ENCODE results near the gene CLCN4. TPM values are rescaled to one million over a fixed set of nuclear protein-coding genes. Genes with fewer than 3 reads are reported as not detected.

The CLCN4 gene
- total RNA-seq, result 0.84 TPM

DNA sequence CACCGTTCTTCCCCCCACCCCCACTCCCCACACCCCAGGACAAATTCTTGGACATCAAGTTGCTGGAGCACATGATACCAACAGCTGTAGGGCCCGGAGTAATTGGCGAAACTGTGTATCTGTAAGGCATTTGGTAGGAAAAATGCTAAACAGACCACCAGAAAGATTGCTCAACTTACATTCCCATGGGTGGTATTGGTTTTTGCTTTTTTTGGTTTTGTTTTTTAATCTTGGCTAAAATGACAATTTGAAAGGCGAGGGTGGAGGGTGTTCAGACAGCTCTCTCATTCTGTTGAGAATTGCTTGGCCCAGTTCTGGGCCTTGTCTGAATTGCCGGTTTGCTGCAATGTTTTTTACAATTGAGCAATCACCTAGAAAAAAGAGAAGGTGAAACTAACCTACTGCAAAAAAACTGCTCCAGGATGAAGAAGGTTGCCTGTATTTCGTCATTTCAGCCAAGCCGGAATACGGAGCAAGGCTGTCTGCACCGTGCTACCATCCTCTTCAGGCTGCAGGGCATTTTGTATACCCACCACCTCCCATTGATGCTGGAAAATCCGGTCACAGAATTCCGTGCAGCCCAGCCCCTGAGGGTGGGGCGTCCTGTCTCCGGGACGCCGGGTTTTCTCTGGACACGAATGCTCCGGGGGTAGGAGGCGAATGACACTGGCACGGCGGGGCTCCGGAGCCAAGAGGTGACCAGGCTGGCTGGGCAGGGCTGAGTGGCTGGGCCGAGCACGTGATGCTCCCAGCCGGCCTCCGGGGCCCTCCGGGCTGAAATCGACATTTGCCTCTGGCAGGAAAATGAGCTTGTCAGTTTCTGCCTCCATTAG lies at the start of gene CLCN4:
Gene CLCN4 (plus strand): TSS at position 777 of the 833 bp plus-strand sequence. CDS start 28,058 bp downstream, outside the sequence.
- Histone ChIP-seq H3K27me3 (ENCODE audit: insufficient read depth, low read length) (peaks cover 27% of the 10 kb centered on the region), H3K4me1 (ENCODE audit: insufficient read depth, low read length) (peaks cover 13% of the 10 kb centered on the region), H3K4me3 (ENCODE audit: low read length) (peak within 1 kb of the TSS; percentile 35), H3K9me3 (ENCODE audit: low read depth, low read length) (no peaks in the 10 kb centered on the region)

DNA sequence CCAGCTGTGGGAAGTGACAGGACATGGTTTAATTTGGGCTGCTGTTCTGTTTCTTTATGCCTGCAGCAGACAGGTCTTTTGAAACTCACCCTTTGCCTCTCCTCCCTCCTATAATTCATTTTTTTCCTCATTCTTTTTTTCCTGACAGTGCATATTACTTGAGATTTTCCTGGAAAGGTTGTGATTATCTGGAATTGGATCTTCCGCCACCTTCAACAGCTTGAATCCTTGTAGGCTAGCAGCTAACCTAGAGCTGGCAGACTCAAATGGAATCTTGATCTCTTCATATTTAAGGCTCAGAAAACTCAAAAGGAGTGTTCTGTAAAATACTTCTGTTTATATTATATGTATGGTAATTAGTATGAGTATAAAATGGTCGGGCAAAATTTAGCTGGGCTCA lies 49.3 kb upstream of the CLCN4 start:
- Histone ChIP-seq H3K4me1 (ENCODE audit: insufficient read depth, low read length) (peaks cover 47% of the 10 kb centered on the region), H3K4me3 (ENCODE audit: low read length) (no peak overlapping the region)

DNA sequence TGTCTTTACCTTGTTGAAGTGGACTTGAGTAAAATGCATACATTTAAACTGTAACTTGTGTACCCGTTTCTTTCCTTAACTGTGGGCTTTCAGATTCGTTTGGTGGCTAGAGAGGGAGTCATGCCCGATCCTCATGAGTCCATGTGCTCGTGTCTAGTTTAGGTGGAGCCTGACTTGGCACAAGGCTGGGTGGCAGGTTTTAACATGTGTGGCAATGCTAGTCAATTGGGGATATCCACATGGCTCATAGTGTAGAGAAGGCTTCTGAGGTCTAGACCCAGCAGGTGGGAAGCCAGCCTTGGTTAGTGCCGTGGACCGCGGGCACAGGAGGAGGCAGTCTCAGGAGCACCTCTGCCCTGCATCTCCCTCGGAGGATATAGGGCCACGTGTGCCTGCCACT lies 48.5 kb upstream of the CLCN4 start:
- Histone ChIP-seq H3K4me1 (ENCODE audit: insufficient read depth, low read length) (peaks cover 47% of the 10 kb centered on the region), H3K4me3 (ENCODE audit: low read length) (no peak overlapping the region), H3K27me3 (ENCODE audit: insufficient read depth, low read length) (no peaks in the 10 kb centered on the region), H3K9me3 (ENCODE audit: low read depth, low read length) (no peaks in the 10 kb centered on the region)

More for the DNA sequence above, 49.3 kb upstream of the CLCN4 start:
- no peaks in the 10 kb centered on the region for H3K9me3 ChIP-seq (ENCODE audit: low read depth, low read length)
- H3K27me3 ChIP-seq (ENCODE audit: insufficient read depth, low read length), result no peaks in the 10 kb centered on the region

DNA sequence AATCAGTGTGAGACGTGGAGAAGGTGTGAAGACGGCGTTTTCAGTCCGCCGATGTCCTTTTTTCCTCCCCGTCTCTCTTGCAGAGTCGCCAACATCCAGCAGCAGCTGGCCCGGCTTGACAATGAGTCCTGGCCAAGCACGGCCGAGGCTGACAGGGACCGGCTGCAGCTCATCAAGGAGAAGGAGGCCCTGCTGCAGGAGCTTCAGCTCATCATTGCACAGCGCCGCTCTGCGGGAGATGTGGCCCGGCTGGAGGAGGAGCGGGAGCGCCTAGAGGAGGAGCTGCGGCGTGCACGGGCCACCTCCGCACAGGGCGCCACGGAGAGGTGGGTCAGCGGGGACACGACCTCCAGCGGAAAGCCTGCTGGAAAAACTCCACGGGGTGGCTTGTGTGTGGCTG lies 47.1 kb upstream of the CLCN4 start:
- Histone ChIP-seq H3K4me1 (ENCODE audit: insufficient read depth, low read length) (peaks cover 47% of the 10 kb centered on the region), H3K27me3 (ENCODE audit: insufficient read depth, low read length) (no peaks in the 10 kb centered on the region), H3K4me3 (ENCODE audit: low read length) (no peak overlapping the region), H3K9me3 (ENCODE audit: low read depth, low read length) (no peaks in the 10 kb centered on the region)

DNA sequence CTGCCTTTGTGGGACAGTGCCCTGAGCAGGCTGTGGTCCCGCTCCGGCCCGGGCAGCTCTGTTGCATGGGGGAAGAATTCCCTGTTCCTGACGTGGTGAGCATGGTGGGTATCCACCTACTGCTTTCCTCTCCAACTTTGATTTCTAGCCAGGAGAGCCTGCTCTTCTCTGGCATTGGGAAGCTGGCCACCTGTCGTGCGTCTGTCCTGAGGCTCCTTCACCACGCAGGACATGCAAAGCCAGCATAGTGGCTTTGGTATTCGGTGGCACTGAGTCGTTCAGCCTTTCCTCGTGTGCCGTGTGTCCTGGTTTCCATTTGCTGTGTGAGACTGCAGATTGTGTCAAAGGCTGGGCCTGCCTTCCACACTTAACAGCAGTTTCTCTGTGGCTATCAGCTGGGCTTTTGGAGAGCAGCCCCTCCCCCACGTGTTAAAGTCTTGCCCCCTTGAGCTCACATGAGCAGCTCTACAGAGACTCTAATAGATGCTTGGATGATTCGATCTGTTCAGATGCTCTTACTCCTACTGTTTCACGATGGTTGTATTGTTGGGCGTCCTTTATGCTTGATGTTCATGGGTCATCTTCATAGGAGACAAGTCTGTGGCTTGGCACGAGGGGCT lies 46.3 kb upstream of the CLCN4 start:
- Histone ChIP-seq H3K4me1 (ENCODE audit: insufficient read depth, low read length) (peaks cover 44% of the 10 kb centered on the region), H3K27me3 (ENCODE audit: insufficient read depth, low read length) (no peaks in the 10 kb centered on the region), H3K4me3 (ENCODE audit: low read length) (no peak overlapping the region), H3K9me3 (ENCODE audit: low read depth, low read length) (no peaks in the 10 kb centered on the region)

DNA sequence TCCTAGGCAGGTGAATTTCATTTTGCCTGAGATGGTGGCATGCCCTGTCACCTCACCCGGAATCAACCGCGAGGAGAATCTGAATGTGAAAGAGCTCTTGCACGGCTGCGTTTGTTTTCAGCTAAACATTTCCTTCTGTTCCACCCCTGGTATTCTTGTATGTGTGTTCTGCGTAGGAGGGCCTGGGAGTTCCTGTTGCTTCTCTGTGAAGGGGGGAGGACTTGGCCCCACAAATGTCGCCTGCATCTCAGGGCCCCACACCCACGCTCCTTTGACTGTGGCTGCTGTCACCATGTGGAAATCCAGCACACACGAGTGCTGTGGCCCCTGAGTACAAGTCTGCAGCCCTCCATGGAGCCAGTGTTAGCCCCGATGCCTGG lies 45.8 kb upstream of the CLCN4 start:
- Histone ChIP-seq H3K27me3 (ENCODE audit: insufficient read depth, low read length) (no peaks in the 10 kb centered on the region), H3K9me3 (ENCODE audit: low read depth, low read length) (no peaks in the 10 kb centered on the region), H3K4me1 (ENCODE audit: insufficient read depth, low read length) (peaks cover 44% of the 10 kb centered on the region), H3K4me3 (ENCODE audit: low read length) (no peak overlapping the region)

DNA sequence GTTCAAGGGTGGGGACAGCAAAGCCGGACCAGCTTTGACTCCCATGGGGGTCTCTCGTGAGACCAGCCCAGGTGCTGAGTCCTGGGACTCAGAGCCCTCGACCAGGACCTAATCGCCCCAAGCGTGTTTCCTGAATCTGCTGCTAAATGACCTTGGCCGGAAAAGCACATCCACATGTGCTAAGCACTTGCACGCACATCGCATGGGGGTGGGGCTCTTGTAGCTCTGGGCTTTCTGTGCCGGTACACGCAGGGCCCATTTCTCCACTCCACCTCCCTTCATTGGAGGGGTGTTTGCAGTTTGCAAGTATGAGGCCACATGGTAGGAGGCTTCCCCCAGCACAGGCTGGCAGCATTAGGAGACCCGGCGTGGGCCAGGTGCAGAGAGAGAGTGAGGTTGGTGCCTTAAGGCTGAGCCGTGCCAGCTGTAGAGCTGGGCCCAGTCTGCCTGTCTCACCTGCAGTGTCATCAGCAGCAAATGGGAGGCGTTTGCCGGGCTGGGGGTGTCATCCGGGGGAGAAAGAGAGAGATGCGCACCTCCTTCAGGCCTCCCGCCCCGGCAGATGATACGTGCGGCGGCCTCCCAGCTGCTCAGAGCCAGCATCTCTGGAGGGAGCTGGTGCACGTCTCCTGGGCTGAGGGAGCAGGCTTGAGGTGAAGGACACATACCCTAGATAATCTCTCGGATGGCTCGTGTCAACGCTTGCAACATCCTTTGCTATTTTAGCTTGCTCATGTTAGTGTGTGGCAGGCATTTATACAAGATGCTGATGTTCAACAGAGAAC lies 45.2 kb upstream of the CLCN4 start:
- peaks cover 44% of the 10 kb centered on the region for H3K4me1 ChIP-seq (ENCODE audit: insufficient read depth, low read length)
- no peak overlapping the region for H3K4me3 ChIP-seq (ENCODE audit: low read length)
- no peaks in the 10 kb centered on the region for H3K27me3 ChIP-seq (ENCODE audit: insufficient read depth, low read length)
- H3K9me3 ChIP-seq (ENCODE audit: low read depth, low read length), result no peaks in the 10 kb centered on the region

DNA sequence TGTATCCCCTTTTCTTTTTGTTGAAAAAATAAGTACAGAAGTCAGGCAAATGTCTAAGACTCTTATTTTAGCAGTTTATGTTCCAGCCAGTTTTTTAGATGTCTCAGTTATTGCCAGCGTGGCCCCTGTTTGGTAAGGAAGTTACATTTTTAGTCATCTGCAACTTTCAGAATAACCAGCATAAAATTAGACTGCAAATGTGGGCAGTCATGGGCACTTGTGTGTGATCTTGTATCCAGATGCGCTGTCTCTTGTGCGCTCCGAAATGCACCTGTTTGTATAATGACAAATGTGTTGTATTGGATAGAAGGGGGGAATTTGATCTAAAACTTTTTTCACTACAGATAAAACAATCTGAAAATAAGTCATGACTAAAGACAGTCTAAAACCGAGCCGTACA lies 44.3 kb upstream of the CLCN4 start:
- Histone ChIP-seq H3K4me3 (ENCODE audit: low read length) (no peak overlapping the region), H3K4me1 (ENCODE audit: insufficient read depth, low read length) (peaks cover 41% of the 10 kb centered on the region), H3K9me3 (ENCODE audit: low read depth, low read length) (no peaks in the 10 kb centered on the region), H3K27me3 (ENCODE audit: insufficient read depth, low read length) (no peaks in the 10 kb centered on the region)

DNA sequence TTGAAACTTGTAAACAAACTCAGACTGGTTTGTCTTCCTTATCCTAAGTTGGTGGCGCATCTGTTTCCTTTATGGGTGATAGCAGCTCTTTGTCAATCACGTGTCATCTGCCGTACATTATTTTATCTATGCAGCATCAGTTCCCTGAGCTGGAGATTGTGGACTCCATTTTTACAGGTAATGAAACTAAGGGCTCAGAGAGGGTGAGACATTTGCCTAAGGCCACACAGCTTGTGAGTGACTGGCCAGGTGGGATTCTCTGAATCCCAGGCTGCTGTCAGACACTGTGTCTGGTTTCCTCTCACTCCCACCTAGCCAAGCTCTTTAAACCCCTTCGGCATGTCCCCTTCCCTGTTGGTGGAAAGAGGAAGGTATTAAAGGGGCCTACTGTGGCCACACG lies 41.7 kb upstream of the CLCN4 start:
- Histone ChIP-seq H3K4me3 (ENCODE audit: low read length) (no peak overlapping the region), H3K9me3 (ENCODE audit: low read depth, low read length) (no peaks in the 10 kb centered on the region), H3K4me1 (ENCODE audit: insufficient read depth, low read length) (peaks cover 43% of the 10 kb centered on the region), H3K27me3 (ENCODE audit: insufficient read depth, low read length) (no peaks in the 10 kb centered on the region)

DNA sequence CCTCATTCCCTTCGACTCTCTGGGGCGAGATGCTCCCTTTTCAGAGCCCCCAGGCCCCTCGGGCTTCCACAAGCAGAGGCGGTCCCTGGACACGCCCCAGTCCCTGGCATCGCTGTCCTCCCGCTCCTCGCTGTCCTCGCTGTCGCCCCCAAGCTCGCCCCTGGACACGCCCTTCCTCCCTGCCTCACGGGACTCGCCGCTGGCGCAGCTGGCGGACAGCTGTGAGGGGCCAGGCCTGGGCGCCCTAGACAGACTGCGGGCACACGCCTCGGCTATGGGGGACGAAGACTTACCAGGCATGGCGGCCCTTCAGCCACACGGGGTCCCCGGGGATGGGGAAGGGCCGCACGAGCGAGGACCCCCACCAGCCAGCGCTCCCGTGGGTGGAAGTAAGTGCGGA lies 39.5 kb upstream of the CLCN4 start:
- H3K27me3 ChIP-seq (ENCODE audit: insufficient read depth, low read length), result no peaks in the 10 kb centered on the region

DNA sequence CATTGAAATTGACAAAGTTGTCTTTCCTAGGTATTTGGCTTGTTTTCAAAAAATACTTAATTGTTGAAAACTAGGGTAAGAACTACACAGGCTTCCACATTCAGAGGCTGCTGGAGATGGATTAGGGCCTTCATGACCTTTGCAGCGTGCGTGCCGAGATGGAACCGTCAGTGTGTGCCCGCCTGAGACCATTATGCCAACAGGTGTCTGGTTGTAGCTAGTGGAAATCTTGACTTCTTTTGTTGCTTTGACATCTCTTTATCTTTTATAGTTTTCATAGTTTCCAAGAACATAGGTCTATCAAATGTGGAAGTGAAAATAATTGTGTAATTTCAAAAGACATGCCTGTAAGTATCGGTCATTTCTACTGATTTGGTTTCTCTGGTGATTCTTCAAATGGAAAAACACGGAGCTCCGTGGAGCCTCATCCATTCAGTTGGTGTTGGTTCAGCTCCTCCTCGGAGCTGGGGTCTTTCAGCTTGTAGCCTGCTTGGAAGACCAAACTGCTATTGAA lies 38.9 kb upstream of the CLCN4 start:
- Histone ChIP-seq H3K4me3 (ENCODE audit: low read length) (no peak overlapping the region), H3K4me1 (ENCODE audit: insufficient read depth, low read length) (peaks cover 53% of the 10 kb centered on the region), H3K9me3 (ENCODE audit: low read depth, low read length) (no peaks in the 10 kb centered on the region), H3K27me3 (ENCODE audit: insufficient read depth, low read length) (no peaks in the 10 kb centered on the region)

More for the DNA sequence above, 39.5 kb upstream of the CLCN4 start:
- no peak overlapping the region for H3K4me3 ChIP-seq (ENCODE audit: low read length)
- peaks cover 46% of the 10 kb centered on the region for H3K4me1 ChIP-seq (ENCODE audit: insufficient read depth, low read length)
- no peaks in the 10 kb centered on the region for H3K9me3 ChIP-seq (ENCODE audit: low read depth, low read length)

DNA sequence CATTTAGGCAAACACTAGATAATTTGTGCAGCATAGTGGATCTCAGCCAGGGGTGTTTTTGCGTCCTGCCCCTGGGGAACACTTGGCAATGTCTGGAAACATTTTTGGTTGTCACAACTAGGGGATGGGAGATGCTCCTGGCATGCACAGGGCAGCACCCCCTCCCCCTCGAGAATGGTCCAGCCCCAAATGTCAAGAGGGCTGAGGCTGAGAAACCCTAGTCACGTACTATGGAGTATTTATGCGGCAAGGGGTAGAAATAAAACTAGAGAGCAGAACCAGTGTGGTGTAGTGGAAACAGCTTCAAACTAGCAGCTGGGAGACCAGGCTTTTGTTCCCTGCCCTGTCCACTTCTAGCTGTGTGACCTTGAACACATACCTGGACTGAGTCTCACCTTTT lies 38.2 kb upstream of the CLCN4 start:
- H3K27me3 ChIP-seq (ENCODE audit: insufficient read depth, low read length), result no peaks in the 10 kb centered on the region
- H3K4me1 ChIP-seq (ENCODE audit: insufficient read depth, low read length), result peaks cover 53% of the 10 kb centered on the region
- H3K4me3 ChIP-seq (ENCODE audit: low read length), result no peak overlapping the region

DNA sequence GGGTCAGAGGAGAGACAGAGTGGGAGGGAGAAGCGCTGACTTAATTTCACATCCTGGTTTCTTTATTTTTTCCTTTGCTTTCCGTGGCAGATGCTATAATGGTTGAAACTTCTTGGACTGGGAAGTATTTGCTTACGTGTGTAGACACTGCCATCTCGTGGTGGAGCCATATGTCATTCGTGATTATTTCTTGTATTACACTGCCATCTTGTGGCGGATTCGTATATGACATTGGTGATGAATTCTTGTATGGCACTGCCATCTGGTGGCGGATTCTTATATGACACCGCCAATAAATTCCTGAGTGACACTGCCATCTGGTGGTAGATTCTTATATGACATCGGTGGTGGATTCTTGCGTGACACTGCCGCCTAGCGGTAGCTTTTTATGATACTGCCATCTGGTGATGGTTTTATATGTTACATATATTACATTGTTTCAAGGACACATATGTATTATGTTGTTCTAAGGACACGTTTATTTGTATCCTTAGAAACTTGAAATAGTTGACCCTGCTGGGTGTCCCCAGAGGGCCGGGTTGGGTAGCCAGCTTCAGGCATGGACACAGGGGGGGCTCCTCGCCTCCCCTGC lies 37.3 kb upstream of the CLCN4 start:
- no peak overlapping the region for H3K4me3 ChIP-seq (ENCODE audit: low read length)
- H3K4me1 ChIP-seq (ENCODE audit: insufficient read depth, low read length), result peaks cover 53% of the 10 kb centered on the region
- no peaks in the 10 kb centered on the region for H3K9me3 ChIP-seq (ENCODE audit: low read depth, low read length)
- no peaks in the 10 kb centered on the region for H3K27me3 ChIP-seq (ENCODE audit: insufficient read depth, low read length)

More for the DNA sequence above, 38.2 kb upstream of the CLCN4 start:
- no peaks in the 10 kb centered on the region for H3K9me3 ChIP-seq (ENCODE audit: low read depth, low read length)

DNA sequence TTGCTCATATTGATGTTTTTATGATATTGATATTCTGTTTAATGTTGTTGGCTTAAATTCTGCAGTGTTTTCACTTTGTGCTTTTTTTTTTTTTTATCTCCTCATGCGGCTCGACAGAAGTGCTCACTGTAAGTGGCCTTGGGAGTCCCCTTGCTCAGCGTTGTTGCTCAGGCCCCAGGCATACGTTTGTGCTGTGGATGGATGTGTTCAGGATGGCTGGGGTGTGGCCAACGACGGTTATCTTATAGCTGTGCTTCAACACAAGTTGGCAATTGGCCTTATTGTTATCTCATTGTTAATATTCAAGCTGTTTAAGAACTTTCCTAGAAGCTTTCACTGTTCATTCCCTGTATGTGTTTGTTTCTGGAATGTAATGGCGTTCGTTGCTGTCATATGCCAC lies 36.4 kb upstream of the CLCN4 start:
- Histone ChIP-seq H3K4me1 (ENCODE audit: insufficient read depth, low read length) (peaks cover 53% of the 10 kb centered on the region), H3K9me3 (ENCODE audit: low read depth, low read length) (no peaks in the 10 kb centered on the region), H3K4me3 (ENCODE audit: low read length) (no peak overlapping the region), H3K27me3 (ENCODE audit: insufficient read depth, low read length) (no peaks in the 10 kb centered on the region)

DNA sequence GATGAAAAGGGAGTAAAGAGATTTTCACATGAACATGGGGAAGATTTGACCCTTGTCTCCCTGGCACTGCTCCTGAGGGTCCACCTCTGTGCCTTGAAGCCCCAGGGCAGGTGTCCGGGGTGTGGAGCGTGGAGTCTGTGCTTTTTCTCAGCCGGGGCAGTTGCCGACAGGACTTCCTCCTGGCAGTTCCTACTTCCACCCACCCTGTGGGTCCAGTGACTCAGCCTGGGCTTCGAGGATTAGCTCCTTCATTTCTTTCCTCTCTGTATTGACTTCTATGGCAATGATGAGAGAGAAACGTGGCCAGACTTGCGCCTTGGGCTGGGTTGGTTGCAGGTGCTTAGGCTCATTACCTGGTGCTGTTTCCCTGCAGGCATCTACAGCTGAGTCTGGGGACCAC lies 35.9 kb upstream of the CLCN4 start:
- Histone ChIP-seq H3K4me3 (ENCODE audit: low read length) (no peak overlapping the region), H3K27me3 (ENCODE audit: insufficient read depth, low read length) (no peaks in the 10 kb centered on the region), H3K9me3 (ENCODE audit: low read depth, low read length) (no peaks in the 10 kb centered on the region), H3K4me1 (ENCODE audit: insufficient read depth, low read length) (peaks cover 53% of the 10 kb centered on the region)
